Measurements from ENCODE around the gene TSC2.
"Not testable (repeated sequence)": the region's sequence is repeated elsewhere in the genome, so short reads cannot be mapped to it uniquely, and the experiment has no call there.

GRCh38 chr16:2011726-2012125, 36.1 kb upstream of the TSC2 start:
- not testable (repeated sequence) for TF ChIP-seq CTCF (IDR thresholded peaks at IDR 0.05; ENCODE audit: poor library complexity); EZH2 (IDR thresholded peaks at IDR 0.05; ENCODE audit: borderline replicate concordance); EZH2phosphoT487 (IDR thresholded peaks at IDR 0.05; ENCODE audit: low read depth, severe bottlenecking, unreplicated experiment)

Measured in hepatocyte (in vitro differentiated cells).